SK-N-SH (cell line): Measurements from ENCODE around the gene ATP5MG. TPM values are rescaled to one million over a fixed set of nuclear protein-coding genes. Genes with fewer than 3 reads are reported as not detected.

ENCODE experiments used
- CTCF ChIA-PET: fragments of 300-600, 350-600 bp; formaldehyde crosslinking; extraction: SDS; loops from one replicate; lab custom pipeline; 2021; lab: Yijun Ruan, JAX
- POLR2A ChIA-PET: fragments of 350-600 bp; sonication (Branson Sonifier 250); formaldehyde crosslinking; extraction: SDS; loops from one replicate; lab custom pipeline; 2020; ENCODE audit warnings: antibody characterized with exemption, inconsistent platforms; lab: Yijun Ruan, JAX
- DNase-seq: peaks from one replicate; pipeline ENCODE4 v3.0.0; 2012
- H2AFZ ChIP-seq: fragments of 200-600 bp; sonication (generic); 2 replicates; pipeline ENCODE4 v1.8.1; 2016; ENCODE audit warnings: antibody characterized with exemption, mild to moderate bottlenecking, low read depth
- H3F3A ChIP-seq: fragments of 200-600 bp; sonication (generic); replicated peaks from 2 replicates; pipeline ENCODE3; 2016; ENCODE audit warnings: antibody characterized with exemption, mild to moderate bottlenecking; ENCODE audit not compliant: insufficient read depth
- H3K27ac ChIP-seq, 2 experiments: fragments of 200-500 bp in 1 of 2; fragments of 200-600 bp in 1 of 2; sonication (Bioruptor generic) in 1 of 2; sonication (generic), shearing (Covaris generic) in 1 of 2; 2 replicates each; pipeline versions ENCODE4 v1.5.1 to v1.6.1; 2014 to 2016; ENCODE audit warnings: low read depth in 2 of 2, inconsistent platforms in 1 of 2, low read length in 1 of 2, mild to moderate bottlenecking in 1 of 2, mixed read lengths in 1 of 2
- H3K27me3 ChIP-seq: fragments of 200-600 bp; sonication (generic), shearing (Covaris generic); 2 replicates; pipeline ENCODE4 v1.6.1; 2016; ENCODE audit warnings: mixed run types; ENCODE audit not compliant: insufficient read depth
- H3K36me3 ChIP-seq, 2 experiments: fragments of 200-500 bp in 1 of 2; fragments of 200-600 bp in 1 of 2; sonication (Bioruptor generic) in 1 of 2; sonication (generic) in 1 of 2; replicated peaks in 1 of 2; 2 replicates each; pipeline versions ENCODE3 to v1.5.1; 2014 to 2016; ENCODE audit warnings: low read length in 1 of 2, mild to moderate bottlenecking in 1 of 2; ENCODE audit not compliant: insufficient read depth in 2 of 2, control insufficient read depth in 1 of 2
- H3K4me1 ChIP-seq, 2 experiments: fragments of 200-500 bp in 1 of 2; fragments of 200-600 bp in 1 of 2; sonication (Bioruptor generic) in 1 of 2; sonication (generic), shearing (Covaris generic) in 1 of 2; 2 replicates each; pipeline versions ENCODE4 v1.5.1 to v1.6.1; 2014 to 2016; ENCODE audit warnings: low read depth in 1 of 2, low read length in 1 of 2, mixed run types in 1 of 2; ENCODE audit not compliant: insufficient read depth in 2 of 2, control insufficient read depth in 1 of 2
- H3K4me2 ChIP-seq: fragments of 200-600 bp; sonication (generic), shearing (Covaris generic); 2 replicates; pipeline ENCODE4 v1.6.1; 2017; ENCODE audit warnings: mixed run types
- H3K4me3 ChIP-seq, 2 experiments: fragments of 200-500 bp in 1 of 2; fragments of 200-600 bp in 1 of 2; sonication (Bioruptor generic) in 1 of 2; sonication (generic), shearing (Covaris generic) in 1 of 2; 2 replicates each; pipeline versions ENCODE4 v1.5.1 to v1.8.1; 2014 to 2016; ENCODE audit warnings: low read depth in 2 of 2, inconsistent platforms in 1 of 2, low read length in 1 of 2, mild to moderate bottlenecking in 1 of 2, mixed read lengths in 1 of 2, moderate library complexity in 1 of 2
- H3K79me2 ChIP-seq: fragments of 200-600 bp; sonication (generic); 2 replicates; pipeline ENCODE4 v1.8.1; 2017; ENCODE audit warnings: mild to moderate bottlenecking; ENCODE audit not compliant: insufficient read depth
- H3K9ac ChIP-seq: fragments of 200-600 bp; sonication (generic); 2 replicates; pipeline ENCODE4 v1.6.1; 2017; ENCODE audit warnings: mixed run types
- H3K9me2 ChIP-seq: fragments of 200-600 bp; sonication (generic); 2 replicates; pipeline ENCODE4 v1.6.1; 2017; ENCODE audit warnings: mixed run types
- H3K9me3 ChIP-seq: fragments of 200-600 bp; sonication (generic); 2 replicates; pipeline ENCODE4 v1.6.1; 2017; ENCODE audit warnings: mixed run types, mild to moderate bottlenecking, moderate library complexity
- H4K20me1 ChIP-seq: fragments of 200-600 bp; sonication (generic); 2 replicates; pipeline ENCODE4 v1.6.1; 2017; ENCODE audit warnings: mild to moderate bottlenecking, mixed run types; ENCODE audit not compliant: insufficient read depth
- ELF1 ChIP-seq: IDR thresholded peaks from 2 replicates; pipeline ENCODE4 v1.4.0; 2012
- EP300 ChIP-seq, 2 experiments: IDR thresholded peaks; 2 replicates each; pipeline versions ENCODE4 v1.4.0 to v1.6.1; 2012; ENCODE audit warnings: borderline replicate concordance in 1 of 2, low read depth in 1 of 2, low read length in 1 of 2
- EZH2phosphoT487 ChIP-seq: fragments of 200-600 bp; sonication (generic); IDR thresholded peaks from 2 replicates; pipeline ENCODE4 v1.6.1; 2017; ENCODE audit warnings: low read depth, mixed run types, mild to moderate bottlenecking, antibody characterized with exemption, moderate library complexity, borderline replicate concordance
- FOSL2 ChIP-seq: IDR thresholded peaks from 2 replicates; pipeline ENCODE4 v1.4.0; 2012; ENCODE audit warnings: low read depth, mild to moderate bottlenecking, moderate library complexity, borderline replicate concordance
- FOXJ3 ChIP-seq: sonication (generic); formaldehyde crosslinking; IDR thresholded peaks from 2 replicates; pipeline ENCODE4 v1.5.1; 2020; ENCODE audit warnings: mild to moderate bottlenecking, missing genetic modification reagents
- FOXM1 ChIP-seq: IDR thresholded peaks from 2 replicates; pipeline ENCODE4 v1.4.0; 2012; ENCODE audit warnings: low read depth, mild to moderate bottlenecking
- GABPA ChIP-seq: IDR thresholded peaks from 2 replicates; pipeline ENCODE4 v1.4.0; 2012; ENCODE audit warnings: low read depth, mild to moderate bottlenecking
- JUND ChIP-seq: IDR thresholded peaks from 2 replicates; pipeline ENCODE4 v1.4.0; 2012
- NRF1 ChIP-seq: IDR thresholded peaks from 2 replicates; pipeline ENCODE4 v1.6.1; 2012; ENCODE audit warnings: low read depth, mild to moderate bottlenecking, low read length
- PBX3 ChIP-seq: IDR thresholded peaks from 2 replicates; pipeline ENCODE4; 2012
- RCOR1 ChIP-seq: fragments of 150-350 bp; IDR thresholded peaks from 2 replicates; pipeline ENCODE4 v1.6.1; 2017; ENCODE audit warnings: antibody characterized with exemption, low read length
- RFX5 ChIP-seq: IDR thresholded peaks from 2 replicates; pipeline ENCODE4 v1.6.1; 2012; ENCODE audit warnings: mild to moderate bottlenecking, improper control_type of control experiment, low read length
- RXRA ChIP-seq: IDR thresholded peaks from 2 replicates; pipeline ENCODE4 v1.4.0; 2012; ENCODE audit warnings: low read depth, mild to moderate bottlenecking, borderline replicate concordance
- SIN3A ChIP-seq: IDR thresholded peaks from 2 replicates; pipeline ENCODE4 v1.6.1; 2012; ENCODE audit warnings: low read depth, mild to moderate bottlenecking, low read length, moderate library complexity, borderline replicate concordance
- YY1 ChIP-seq: IDR thresholded peaks from 2 replicates; pipeline ENCODE4 v1.4.0; 2012; ENCODE audit warnings: low read depth, mild to moderate bottlenecking
- WGBS: methylation state at CpG from one replicate; pipeline ENCODE4 v1.1.6; 2017; ENCODE audit warnings: low lambda C conversion rate; 5-methylcytosine and 5-hydroxymethylcytosine counted together
- polyA plus RNA-seq, 3 experiments: library from polyadenylated mRNA; depleted of rRNA; stranded (reverse); fragments of >200 nt; gene quantifications; 2 replicates each; pipeline ENCODE4 v1.2.3, GENCODE V29; 2012
- TF ChIP-seq, protein P1 (sequence below): IDR thresholded peaks from 2 replicates; pipeline ENCODE4 v1.4.0; 2012; ENCODE audit warnings: low read depth, borderline replicate concordance
- TF ChIP-seq, protein P2 (sequence below): IDR thresholded peaks from 2 replicates; pipeline ENCODE4 v1.4.0; 2012; ENCODE audit warnings: low read depth
- TF ChIP-seq, protein P3 (sequence below): fragments of 150-350 bp; IDR thresholded peaks from 2 replicates; pipeline ENCODE4 v1.6.1; 2017; ENCODE audit warnings: antibody characterized with exemption, low read length, low read depth, borderline replicate concordance
- TF ChIP-seq, protein P4 (sequence below): fragments of 200-600 bp; sonication (generic); IDR thresholded peaks from 2 replicates; pipeline ENCODE4 v1.6.1; 2017; ENCODE audit warnings: antibody characterized with exemption, mild to moderate bottlenecking, moderate library complexity
- TF ChIP-seq, protein P5 (sequence below): IDR thresholded peaks from 2 replicates; pipeline ENCODE4 v1.6.1; 2012; ENCODE audit warnings: mild to moderate bottlenecking, low read depth, low read length, moderate library complexity

Gene ATP5MG
- polyA plus RNA-seq, 1 of the 3 experiments (the other 2 are of a cell fraction), result 140 TPM

- TF ChIP-seq, protein P1, sequence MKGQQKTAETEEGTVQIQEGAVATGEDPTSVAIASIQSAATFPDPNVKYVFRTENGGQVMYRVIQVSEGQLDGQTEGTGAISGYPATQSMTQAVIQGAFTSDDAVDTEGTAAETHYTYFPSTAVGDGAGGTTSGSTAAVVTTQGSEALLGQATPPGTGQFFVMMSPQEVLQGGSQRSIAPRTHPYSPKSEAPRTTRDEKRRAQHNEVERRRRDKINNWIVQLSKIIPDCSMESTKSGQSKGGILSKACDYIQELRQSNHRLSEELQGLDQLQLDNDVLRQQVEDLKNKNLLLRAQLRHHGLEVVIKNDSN, result no peak
- TF ChIP-seq JUND, result no peak
Observed at GRCh38 chr11:118358071-118358470, 43.3 kb upstream of the ATP5MG start (continued).

GRCh38 chr11:118359295-118359958 is 42.0 kb upstream of the ATP5MG start, which contains the start of gene UBE4A:
UBE4A (plus strand) TSS chr11:118359600; CDS start chr11:118365081, 5,481 bp downstream.
- peak within 1 kb of the TSS; percentile 91 to 93 for H3K4me3 ChIP-seq
- ChIA-PET CTCF (interaction anchor here (0.7 to 1.2 kb wide), 3 partner anchors 161 to 1190 kb away, joined by 3 to 4 read pairs (median 3); no protein-coding TSS in a partner anchor), POLR2A (interaction anchor here (0.6 to 1.2 kb wide), 2 partner anchors 21 to 188 kb away, joined by 3 to 4 read pairs; no protein-coding TSS in a partner anchor)
- peak within 1 kb of the TSS; percentile 81 for H3K9ac ChIP-seq
- H3K4me2 ChIP-seq, result peak within 1 kb of the TSS; percentile 90
- peaks cover 48% of the 10 kb centered on the region for H3K79me2 ChIP-seq
- H3K36me3 ChIP-seq, result peaks cover 0 to 2% of the 10 kb centered on the region in 2 experiments
- H4K20me1 ChIP-seq, result no peaks in the 10 kb centered on the region; the same call in 1 of the 2 replicates
- H3K9me3 ChIP-seq, result no peaks in the 10 kb centered on the region
- peak within 1 kb of the TSS; percentile 39 to 45; a peak in 2 of 4 replicates for H3K27ac ChIP-seq
- peak; percentile 82 for DNase-seq
- H3K4me1 ChIP-seq, result peaks cover 0 to 6% of the 10 kb centered on the region in 2 experiments; a peak in 2 of 4 replicates
- H2AFZ ChIP-seq, result peak within 1 kb of the TSS; percentile 100
- 3% methylated on average over 33 of the region's 33 CpGs for WGBS
- no peaks in the 10 kb centered on the region for H3K27me3 ChIP-seq
- no peaks in the 10 kb centered on the region for H3K9me2 ChIP-seq
- H3F3A ChIP-seq, result peaks cover 16% of the 10 kb centered on the region
- no peak for TF ChIP-seq RFX5
- TF ChIP-seq, protein P2, sequence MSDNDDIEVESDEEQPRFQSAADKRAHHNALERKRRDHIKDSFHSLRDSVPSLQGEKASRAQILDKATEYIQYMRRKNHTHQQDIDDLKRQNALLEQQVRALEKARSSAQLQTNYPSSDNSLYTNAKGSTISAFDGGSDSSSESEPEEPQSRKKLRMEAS, result peak; percentile 90
- peak; percentile 99 for TF ChIP-seq ELF1
- peak; percentile 99 for TF ChIP-seq GABPA
- TF ChIP-seq, protein P3, sequence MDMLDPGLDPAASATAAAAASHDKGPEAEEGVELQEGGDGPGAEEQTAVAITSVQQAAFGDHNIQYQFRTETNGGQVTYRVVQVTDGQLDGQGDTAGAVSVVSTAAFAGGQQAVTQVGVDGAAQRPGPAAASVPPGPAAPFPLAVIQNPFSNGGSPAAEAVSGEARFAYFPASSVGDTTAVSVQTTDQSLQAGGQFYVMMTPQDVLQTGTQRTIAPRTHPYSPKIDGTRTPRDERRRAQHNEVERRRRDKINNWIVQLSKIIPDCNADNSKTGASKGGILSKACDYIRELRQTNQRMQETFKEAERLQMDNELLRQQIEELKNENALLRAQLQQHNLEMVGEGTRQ, result 0 out of 2 replicates have a peak, but pooled peaks have one; percentile 30
- TF ChIP-seq, protein P1, result peak; percentile 31; the same call in 1 of the 2 replicates
- TF ChIP-seq RCOR1, result peak; percentile 57; the same call in 1 of the 2 replicates
- no peak for TF ChIP-seq FOXM1
- TF ChIP-seq RXRA, result no peak
- peak; percentile 84; the same call in 1 of the 2 replicates for TF ChIP-seq SIN3A
- TF ChIP-seq PBX3, result no peak
- TF ChIP-seq, protein P4, sequence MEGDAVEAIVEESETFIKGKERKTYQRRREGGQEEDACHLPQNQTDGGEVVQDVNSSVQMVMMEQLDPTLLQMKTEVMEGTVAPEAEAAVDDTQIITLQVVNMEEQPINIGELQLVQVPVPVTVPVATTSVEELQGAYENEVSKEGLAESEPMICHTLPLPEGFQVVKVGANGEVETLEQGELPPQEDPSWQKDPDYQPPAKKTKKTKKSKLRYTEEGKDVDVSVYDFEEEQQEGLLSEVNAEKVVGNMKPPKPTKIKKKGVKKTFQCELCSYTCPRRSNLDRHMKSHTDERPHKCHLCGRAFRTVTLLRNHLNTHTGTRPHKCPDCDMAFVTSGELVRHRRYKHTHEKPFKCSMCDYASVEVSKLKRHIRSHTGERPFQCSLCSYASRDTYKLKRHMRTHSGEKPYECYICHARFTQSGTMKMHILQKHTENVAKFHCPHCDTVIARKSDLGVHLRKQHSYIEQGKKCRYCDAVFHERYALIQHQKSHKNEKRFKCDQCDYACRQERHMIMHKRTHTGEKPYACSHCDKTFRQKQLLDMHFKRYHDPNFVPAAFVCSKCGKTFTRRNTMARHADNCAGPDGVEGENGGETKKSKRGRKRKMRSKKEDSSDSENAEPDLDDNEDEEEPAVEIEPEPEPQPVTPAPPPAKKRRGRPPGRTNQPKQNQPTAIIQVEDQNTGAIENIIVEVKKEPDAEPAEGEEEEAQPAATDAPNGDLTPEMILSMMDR, result no peak
- TF ChIP-seq, protein P5, sequence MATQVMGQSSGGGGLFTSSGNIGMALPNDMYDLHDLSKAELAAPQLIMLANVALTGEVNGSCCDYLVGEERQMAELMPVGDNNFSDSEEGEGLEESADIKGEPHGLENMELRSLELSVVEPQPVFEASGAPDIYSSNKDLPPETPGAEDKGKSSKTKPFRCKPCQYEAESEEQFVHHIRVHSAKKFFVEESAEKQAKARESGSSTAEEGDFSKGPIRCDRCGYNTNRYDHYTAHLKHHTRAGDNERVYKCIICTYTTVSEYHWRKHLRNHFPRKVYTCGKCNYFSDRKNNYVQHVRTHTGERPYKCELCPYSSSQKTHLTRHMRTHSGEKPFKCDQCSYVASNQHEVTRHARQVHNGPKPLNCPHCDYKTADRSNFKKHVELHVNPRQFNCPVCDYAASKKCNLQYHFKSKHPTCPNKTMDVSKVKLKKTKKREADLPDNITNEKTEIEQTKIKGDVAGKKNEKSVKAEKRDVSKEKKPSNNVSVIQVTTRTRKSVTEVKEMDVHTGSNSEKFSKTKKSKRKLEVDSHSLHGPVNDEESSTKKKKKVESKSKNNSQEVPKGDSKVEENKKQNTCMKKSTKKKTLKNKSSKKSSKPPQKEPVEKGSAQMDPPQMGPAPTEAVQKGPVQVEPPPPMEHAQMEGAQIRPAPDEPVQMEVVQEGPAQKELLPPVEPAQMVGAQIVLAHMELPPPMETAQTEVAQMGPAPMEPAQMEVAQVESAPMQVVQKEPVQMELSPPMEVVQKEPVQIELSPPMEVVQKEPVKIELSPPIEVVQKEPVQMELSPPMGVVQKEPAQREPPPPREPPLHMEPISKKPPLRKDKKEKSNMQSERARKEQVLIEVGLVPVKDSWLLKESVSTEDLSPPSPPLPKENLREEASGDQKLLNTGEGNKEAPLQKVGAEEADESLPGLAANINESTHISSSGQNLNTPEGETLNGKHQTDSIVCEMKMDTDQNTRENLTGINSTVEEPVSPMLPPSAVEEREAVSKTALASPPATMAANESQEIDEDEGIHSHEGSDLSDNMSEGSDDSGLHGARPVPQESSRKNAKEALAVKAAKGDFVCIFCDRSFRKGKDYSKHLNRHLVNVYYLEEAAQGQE, result no peak
- TF ChIP-seq NRF1, result peak; percentile 65
- TF ChIP-seq EZH2phosphoT487, result no peak
- no peak for TF ChIP-seq EP300 (IDR thresholded peaks at IDR 0.05; ENCODE audit: borderline replicate concordance in 1 of 2, low read depth in 1 of 2, low read length in 1 of 2)
- TF ChIP-seq FOSL2, result no peak
- no peak for TF ChIP-seq FOXJ3 (CRISPR knock-in tag)
- 0 out of 2 replicates have a peak, but pooled peaks have one; percentile 23 for TF ChIP-seq YY1
